PC-9 (cell line): Measurements from ENCODE around the gene MGAT5.

ENCODE experiments used
- CTCF ChIP-seq: fragments of 200-600 bp; sonication (generic); conservative IDR thresholded peaks from 2 replicates; pipeline ENCODE4 v1.6.1; 2017; ENCODE audit warnings: mixed run types, antibody characterized with exemption, mild to moderate bottlenecking, moderate library complexity
- EZH2 ChIP-seq: fragments of 200-600 bp; sonication (generic); IDR thresholded peaks from 2 replicates; pipeline ENCODE4 v1.8.0; 2017; ENCODE audit warnings: antibody characterized with exemption, low read depth

GRCh38 chr2:134408386-134408785, 154.5 kb downstream of the MGAT5 start:
- TF ChIP-seq CTCF (no peak), EZH2 (no peak)
